ENCODE results near the gene PTPN6.

- TF ChIP-seq USF2 (IDR thresholded peaks at IDR 0.05; ENCODE audit: low read depth, low read length) (no peak), MAFK (IDR thresholded peaks at IDR 0.05; ENCODE audit: low read depth, low read length) (no peak), POLR2A (IDR thresholded peaks at IDR 0.05; ENCODE audit: low read depth, low read length) (peak; percentile 60; the same call in 1 of the 2 replicates), NFE2L2 (IDR thresholded peaks at IDR 0.05; ENCODE audit: low read depth, low read length) (no peak), MAZ (IDR thresholded peaks at IDR 0.05; ENCODE audit: borderline replicate concordance, low read depth, low read length) (peak; percentile 6; the same call in 1 of the 2 replicates), BHLHE40 (IDR thresholded peaks at IDR 0.05; ENCODE audit: low read depth, low read length) (no peak), SMC3 (IDR thresholded peaks at IDR 0.05; ENCODE audit: low read depth, low read length) (no peak)
- TF ChIP-seq, protein P1, sequence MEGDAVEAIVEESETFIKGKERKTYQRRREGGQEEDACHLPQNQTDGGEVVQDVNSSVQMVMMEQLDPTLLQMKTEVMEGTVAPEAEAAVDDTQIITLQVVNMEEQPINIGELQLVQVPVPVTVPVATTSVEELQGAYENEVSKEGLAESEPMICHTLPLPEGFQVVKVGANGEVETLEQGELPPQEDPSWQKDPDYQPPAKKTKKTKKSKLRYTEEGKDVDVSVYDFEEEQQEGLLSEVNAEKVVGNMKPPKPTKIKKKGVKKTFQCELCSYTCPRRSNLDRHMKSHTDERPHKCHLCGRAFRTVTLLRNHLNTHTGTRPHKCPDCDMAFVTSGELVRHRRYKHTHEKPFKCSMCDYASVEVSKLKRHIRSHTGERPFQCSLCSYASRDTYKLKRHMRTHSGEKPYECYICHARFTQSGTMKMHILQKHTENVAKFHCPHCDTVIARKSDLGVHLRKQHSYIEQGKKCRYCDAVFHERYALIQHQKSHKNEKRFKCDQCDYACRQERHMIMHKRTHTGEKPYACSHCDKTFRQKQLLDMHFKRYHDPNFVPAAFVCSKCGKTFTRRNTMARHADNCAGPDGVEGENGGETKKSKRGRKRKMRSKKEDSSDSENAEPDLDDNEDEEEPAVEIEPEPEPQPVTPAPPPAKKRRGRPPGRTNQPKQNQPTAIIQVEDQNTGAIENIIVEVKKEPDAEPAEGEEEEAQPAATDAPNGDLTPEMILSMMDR (conservative IDR thresholded peaks at IDR 0.05; ENCODE audit: low read depth, low read length): no peak
Observed at GRCh38 chr12:6904280-6905276, 46.6 kb upstream of the PTPN6 start, which contains the start of gene LRRC23.
